ENCODE results near the gene APOA4.

The APOA4 gene

DNA sequence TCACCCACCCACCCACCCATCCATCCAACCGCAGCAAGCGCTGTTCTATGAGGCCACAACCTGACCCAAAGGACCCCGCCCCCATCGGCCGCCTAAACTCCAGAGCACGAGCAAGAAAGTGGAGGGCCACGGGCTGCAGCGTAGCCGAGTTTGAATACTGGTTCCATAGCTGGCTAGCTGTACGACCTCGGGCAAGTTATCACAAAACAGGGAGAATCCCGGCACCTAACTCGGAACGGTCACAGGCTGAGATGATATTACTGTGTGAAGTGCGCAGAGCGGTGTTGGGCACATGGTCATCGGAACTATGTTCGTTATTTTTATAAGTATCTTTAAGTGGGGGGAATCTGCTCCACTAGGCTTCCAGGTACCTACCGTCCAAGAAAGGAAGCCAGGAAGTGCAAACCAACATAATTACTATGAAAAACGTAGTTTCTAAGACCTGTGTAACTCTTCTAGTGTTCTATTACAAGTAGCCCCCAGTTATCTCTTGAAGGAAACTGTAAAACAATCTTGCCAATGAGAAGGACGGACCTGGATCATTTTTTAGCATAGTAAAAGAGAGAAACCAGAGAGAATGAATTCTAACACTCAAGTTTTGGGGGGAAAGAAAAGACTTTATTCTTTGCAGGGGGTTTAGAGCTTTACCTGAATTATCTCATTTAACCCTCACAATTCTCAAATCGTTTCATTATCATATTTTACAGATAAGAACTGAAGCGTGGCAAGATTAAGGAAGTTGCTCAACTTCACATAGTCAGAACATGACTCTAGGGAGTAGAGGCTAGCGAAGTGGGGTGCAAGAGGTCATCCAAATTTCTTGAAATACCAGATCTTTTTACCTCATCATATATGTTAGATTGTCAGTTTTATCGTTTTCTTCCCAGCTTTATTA, 49.7 kb downstream of the APOA4 start:
- no peak for DNase-seq (ENCODE audit: low read depth)
- TF ChIP-seq, protein P1, sequence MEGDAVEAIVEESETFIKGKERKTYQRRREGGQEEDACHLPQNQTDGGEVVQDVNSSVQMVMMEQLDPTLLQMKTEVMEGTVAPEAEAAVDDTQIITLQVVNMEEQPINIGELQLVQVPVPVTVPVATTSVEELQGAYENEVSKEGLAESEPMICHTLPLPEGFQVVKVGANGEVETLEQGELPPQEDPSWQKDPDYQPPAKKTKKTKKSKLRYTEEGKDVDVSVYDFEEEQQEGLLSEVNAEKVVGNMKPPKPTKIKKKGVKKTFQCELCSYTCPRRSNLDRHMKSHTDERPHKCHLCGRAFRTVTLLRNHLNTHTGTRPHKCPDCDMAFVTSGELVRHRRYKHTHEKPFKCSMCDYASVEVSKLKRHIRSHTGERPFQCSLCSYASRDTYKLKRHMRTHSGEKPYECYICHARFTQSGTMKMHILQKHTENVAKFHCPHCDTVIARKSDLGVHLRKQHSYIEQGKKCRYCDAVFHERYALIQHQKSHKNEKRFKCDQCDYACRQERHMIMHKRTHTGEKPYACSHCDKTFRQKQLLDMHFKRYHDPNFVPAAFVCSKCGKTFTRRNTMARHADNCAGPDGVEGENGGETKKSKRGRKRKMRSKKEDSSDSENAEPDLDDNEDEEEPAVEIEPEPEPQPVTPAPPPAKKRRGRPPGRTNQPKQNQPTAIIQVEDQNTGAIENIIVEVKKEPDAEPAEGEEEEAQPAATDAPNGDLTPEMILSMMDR (IDR thresholded peaks at IDR 0.05; ENCODE audit: low read depth, low read length, missing control alignments) = no peak
- peak overlapping the region; percentile 82 for H3K4me3 ChIP-seq (ENCODE audit: low read depth, low read length)

DNA sequence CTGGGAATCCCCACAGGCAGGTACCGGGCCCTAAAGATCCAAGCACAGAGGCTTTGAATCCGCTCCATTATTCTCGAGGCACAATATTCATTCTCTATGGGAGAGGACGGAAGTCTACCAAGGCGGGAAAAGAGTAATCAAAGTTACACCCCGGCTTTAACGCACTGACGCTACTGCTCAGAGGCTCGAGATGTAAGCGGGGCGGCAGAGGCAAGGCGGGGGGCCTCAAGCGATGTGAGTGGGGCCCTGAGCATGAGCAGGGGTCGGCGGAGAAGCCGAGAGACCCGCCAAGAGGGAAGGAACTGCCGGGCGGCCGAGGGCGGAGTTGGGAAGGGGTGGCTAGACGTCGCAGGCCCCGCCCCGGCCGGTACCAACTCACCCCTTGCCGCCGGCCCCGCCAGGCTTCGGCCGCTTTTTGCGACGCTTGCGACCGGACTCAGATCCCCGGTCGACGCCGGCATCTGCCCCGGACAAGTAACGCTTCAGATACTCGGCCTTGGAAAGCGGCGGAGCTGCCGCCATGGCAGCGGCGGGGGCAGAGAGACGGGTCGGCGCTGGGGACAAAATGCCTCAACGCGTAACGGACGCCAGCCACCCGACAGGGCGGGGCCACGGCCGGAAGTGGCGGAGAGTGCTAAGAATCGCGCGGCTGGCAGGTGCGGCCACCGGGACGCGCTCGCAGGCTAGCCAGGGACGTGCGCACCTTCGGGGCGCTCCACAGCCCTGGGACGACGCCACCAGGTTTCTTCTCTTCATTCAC, 50.5 kb downstream of the APOA4 start, which contains the start of gene BUD13:
Gene BUD13 (minus strand): TSS at position 545 of the 760 bp plus-strand sequence. CDS start 23 bp downstream, at position 522.
- TF ChIP-seq, protein P1 (IDR thresholded peaks at IDR 0.05; ENCODE audit: low read depth, low read length, missing control alignments) = no peak
- H3K4me3 ChIP-seq (ENCODE audit: low read depth, low read length) = peak within 1 kb of the TSS; percentile 82
- peak; percentile 72 for DNase-seq (ENCODE audit: low read depth)

DNA sequence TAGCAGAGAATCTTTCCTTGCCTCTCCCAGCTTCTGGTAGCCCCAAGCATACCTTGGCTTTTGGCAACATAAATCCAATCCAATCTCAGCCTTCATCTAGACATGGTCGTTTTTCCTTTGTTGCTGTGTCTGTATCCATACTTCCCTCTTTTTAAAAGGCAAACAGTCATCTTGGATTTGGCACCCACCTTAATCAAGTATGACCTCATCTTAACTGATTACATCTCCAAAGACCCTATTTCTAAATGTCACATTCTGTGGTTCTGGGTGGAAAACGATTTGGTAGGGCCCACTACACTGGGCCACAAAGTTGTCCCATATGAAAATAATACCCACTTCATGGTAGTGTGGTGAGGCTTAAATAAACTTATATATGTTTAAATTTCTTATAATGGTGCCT, 51.2 kb downstream of the APOA4 start:
- DNase-seq (ENCODE audit: low read depth) = no peak
- TF ChIP-seq, protein P1 (IDR thresholded peaks at IDR 0.05; ENCODE audit: low read depth, low read length, missing control alignments) = no peak
- peak overlapping the region; percentile 82 for H3K4me3 ChIP-seq (ENCODE audit: low read depth, low read length)

Measured in GM12864 (cell line).